Measurements from ENCODE around the gene NF2. TPM values are rescaled to one million over a fixed set of nuclear protein-coding genes. Genes with fewer than 3 reads are reported as not detected.
"Not testable (repeated sequence)": the region's sequence is repeated elsewhere in the genome, so short reads cannot be mapped to it uniquely, and the experiment has no call there.

NF2 gene
- total RNA-seq, result 45.0 TPM

- DNase-seq (ENCODE audit: low spot score), result peak; percentile 98
These were observed at the start of gene NF2 for GRCh38 chr22:29603358-29604075. Gene NF2, plus strand, starts transcription at chr22:29603633. Its CDS starts 366 bp downstream, at chr22:29603999.

- DNase-seq (ENCODE audit: low spot score), result no peak
These were observed 48.3 kb upstream of the NF2 start for GRCh38 chr22:29555065-29555644.

GRCh38 chr22:29559030-29559429 lies 44.4 kb upstream of the NF2 start:
- no peak for DNase-seq (ENCODE audit: low spot score)

GRCh38 chr22:29559853-29560252 lies 43.6 kb upstream of the NF2 start:
- DNase-seq (ENCODE audit: low spot score), result no peak

- DNase-seq (ENCODE audit: low spot score), result no peak
These were observed 39.6 kb upstream of the NF2 start for GRCh38 chr22:29563652-29564460.

- DNase-seq (ENCODE audit: low spot score), result not testable (repeated sequence)
These were observed 36.9 kb upstream of the NF2 start for GRCh38 chr22:29566513-29566912.

GRCh38 chr22:29567338-29567737 lies 36.1 kb upstream of the NF2 start:
- no peak for DNase-seq (ENCODE audit: low spot score)

GRCh38 chr22:29569011-29569678 lies 34.3 kb upstream of the NF2 start:
- no peak for DNase-seq (ENCODE audit: low spot score)

GRCh38 chr22:29570456-29570855 lies 33.0 kb upstream of the NF2 start:
- DNase-seq (ENCODE audit: low spot score), result no peak

- DNase-seq (ENCODE audit: low spot score), result no peak
These were observed 32.4 kb upstream of the NF2 start for GRCh38 chr22:29570912-29571549.

- no peak for DNase-seq (ENCODE audit: low spot score)
These were observed 28.5 kb upstream of the NF2 start for GRCh38 chr22:29574762-29575450.

GRCh38 chr22:29578462-29579200 lies 24.8 kb upstream of the NF2 start:
- DNase-seq (ENCODE audit: low spot score), result no peak

GRCh38 chr22:29580200-29580810 lies 23.1 kb upstream of the NF2 start:
- no peak for DNase-seq (ENCODE audit: low spot score)

- peak; percentile 56 for DNase-seq (ENCODE audit: low spot score)
These were observed 21.6 kb upstream of the NF2 start for GRCh38 chr22:29581799-29582198.

GRCh38 chr22:29584975-29585374 lies 18.5 kb upstream of the NF2 start:
- no peak for DNase-seq (ENCODE audit: low spot score)

GRCh38 chr22:29586193-29586705 lies 17.2 kb upstream of the NF2 start:
- not testable (repeated sequence) for DNase-seq (ENCODE audit: low spot score)

GRCh38 chr22:29587938-29588699 lies 15.3 kb upstream of the NF2 start:
- no peak for DNase-seq (ENCODE audit: low spot score)

GRCh38 chr22:29593923-29594322 lies 9.5 kb upstream of the NF2 start:
- DNase-seq (ENCODE audit: low spot score), result no peak

GRCh38 chr22:29594447-29594846 lies 9.0 kb upstream of the NF2 start:
- not testable (repeated sequence) for DNase-seq (ENCODE audit: low spot score)
